HUES6 (cell line): ENCODE measurements around the gene CENPS.
"Not testable (repeated sequence)": the region's sequence is repeated elsewhere in the genome, so short reads cannot be mapped to it uniquely, and the experiment has no call there.

ENCODE experiments used
- H3K27ac ChIP-seq: 2 replicates; pipeline ENCODE4 v1.7.0; 2013; ENCODE audit warnings: low read depth, mild to moderate bottlenecking, low read length, inconsistent platforms
- H3K27me3 ChIP-seq: 2 replicates; pipeline ENCODE4 v1.6.1; 2013; ENCODE audit warnings: low read length; ENCODE audit not compliant: control insufficient read depth, insufficient read depth
- H3K36me3 ChIP-seq: 2 replicates; pipeline ENCODE4 v1.6.1; 2013; ENCODE audit warnings: low read length; ENCODE audit not compliant: control insufficient read depth, insufficient read depth
- H3K4me1 ChIP-seq: 2 replicates; pipeline ENCODE4 v1.6.1; 2013; ENCODE audit warnings: low read length; ENCODE audit not compliant: control insufficient read depth, insufficient read depth
- H3K4me3 ChIP-seq: 2 replicates; pipeline ENCODE4 v1.5.1; 2013; ENCODE audit warnings: low read depth, low read length
- H3K9ac ChIP-seq: one replicate; pipeline ENCODE4 v1.6.1; 2013; ENCODE audit warnings: mild to moderate bottlenecking, low read length
- H3K9me3 ChIP-seq: 2 replicates; pipeline ENCODE4 v1.6.1; 2013; ENCODE audit warnings: low read depth, low read length; ENCODE audit not compliant: control insufficient read depth, insufficient read depth

The CENPS gene

DNA sequence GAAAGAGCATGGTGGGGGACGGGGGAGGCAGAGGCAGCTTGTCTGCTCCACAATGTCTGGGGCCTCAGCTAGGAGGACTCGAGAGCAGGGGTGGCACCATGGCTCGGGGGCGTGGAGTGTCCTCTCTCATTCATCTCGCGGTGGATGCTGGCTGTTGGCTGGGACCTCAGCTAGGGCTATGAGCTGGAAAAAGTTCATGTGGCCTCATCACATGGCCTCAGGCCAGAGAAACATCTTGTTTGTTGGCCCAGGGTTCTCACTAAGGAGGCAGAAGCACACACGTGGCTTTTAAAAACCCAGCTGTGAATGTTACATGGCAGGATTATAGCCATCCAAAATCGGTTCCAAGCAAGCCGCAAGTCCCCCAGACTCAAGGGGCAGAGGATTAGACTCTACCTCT is 6.2 kb upstream of the CENPS start:
- Histone ChIP-seq H3K27me3 (no peaks in the 10 kb centered on the region), H3K9me3 (no peaks in the 10 kb centered on the region), H3K27ac (no peak overlapping the region), H3K4me1 (no peaks in the 10 kb centered on the region), H3K9ac (no peak overlapping the region), H3K4me3 (no peak overlapping the region), H3K36me3 (peaks cover 23% of the 10 kb centered on the region)

- H3K4me3 ChIP-seq: no peak overlapping the region
- H3K27me3 ChIP-seq: no peaks in the 10 kb centered on the region
- H3K4me1 ChIP-seq: no peaks in the 10 kb centered on the region
- no peaks in the 10 kb centered on the region for H3K9me3 ChIP-seq
- H3K27ac ChIP-seq: no peak overlapping the region
- peaks cover 17% of the 10 kb centered on the region for H3K36me3 ChIP-seq
- H3K9ac ChIP-seq: no peak overlapping the region
Measured at GRCh38 chr1:10424651-10425050, 5.6 kb upstream of the CENPS start.

DNA sequence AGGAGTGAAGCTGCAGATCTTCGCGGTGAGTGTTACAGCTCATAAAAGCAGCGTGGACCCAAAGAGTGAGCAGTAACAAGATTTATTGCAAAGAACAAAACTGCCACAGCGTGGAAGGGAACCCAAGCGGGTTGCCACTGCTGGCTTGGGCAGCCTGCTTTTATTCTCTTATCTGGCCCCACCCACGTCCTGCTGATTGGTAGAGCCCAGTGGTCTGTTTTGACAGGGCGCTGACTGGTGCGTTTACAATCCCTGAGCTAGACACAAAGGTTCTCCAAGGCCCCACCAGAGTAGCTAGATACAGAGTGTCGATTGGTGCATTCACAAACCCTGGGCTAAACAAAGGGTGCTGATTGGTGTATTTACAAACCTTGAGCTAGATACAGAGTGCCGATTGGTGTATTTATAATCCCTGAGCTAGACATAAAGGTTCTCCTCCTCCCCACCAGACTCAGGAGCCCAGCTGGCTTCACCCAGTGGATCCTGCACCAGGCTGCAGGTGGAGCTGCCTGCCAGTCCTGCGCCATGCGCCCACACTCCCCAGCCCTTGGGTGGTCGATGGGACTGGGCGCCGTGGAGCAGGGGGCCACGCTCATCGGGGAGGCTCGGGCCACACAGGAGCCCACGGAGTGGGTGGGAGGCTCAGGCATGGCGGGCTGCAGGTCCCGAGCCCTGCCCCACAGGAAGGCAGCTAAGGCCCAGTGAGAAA is 4.3 kb upstream of the CENPS start:
- not testable (repeated sequence) for H3K9ac ChIP-seq, H3K27me3 ChIP-seq, H3K27ac ChIP-seq, H3K4me3 ChIP-seq, H3K4me1 ChIP-seq, H3K36me3 ChIP-seq, H3K9me3 ChIP-seq

- H3K27ac ChIP-seq, H3K9ac ChIP-seq, H3K27me3 ChIP-seq, H3K4me1 ChIP-seq, H3K4me3 ChIP-seq, H3K36me3 ChIP-seq, H3K9me3 ChIP-seq: not testable (repeated sequence)
Measured at GRCh38 chr1:10426535-10426848, 3.7 kb upstream of the CENPS start.

DNA sequence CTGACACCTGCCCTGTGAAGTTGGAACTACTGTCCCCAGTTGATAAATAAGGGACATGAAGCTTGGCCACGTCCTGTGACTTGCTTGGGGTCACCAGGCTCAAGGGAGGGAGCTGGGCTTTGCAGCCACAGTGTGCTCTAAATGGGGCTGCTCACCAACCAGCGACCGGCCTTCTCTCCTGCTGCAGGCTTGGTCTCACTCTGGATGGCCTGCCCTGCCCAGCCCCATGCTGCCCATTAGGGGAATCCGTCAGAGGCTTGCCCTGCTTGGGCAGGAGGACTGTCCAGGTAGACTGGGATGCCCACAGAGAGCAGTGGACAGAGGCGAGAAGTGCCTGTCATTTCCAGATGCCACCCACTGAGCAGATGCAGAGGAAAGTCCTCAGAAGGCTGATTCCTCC is 1.2 kb upstream of the CENPS start:
- Histone ChIP-seq H3K4me1 (peaks cover 8% of the 10 kb centered on the region), H3K4me3 (no peak overlapping the region), H3K27me3 (no peaks in the 10 kb centered on the region), H3K9ac (no peak overlapping the region), H3K9me3 (no peaks in the 10 kb centered on the region), H3K36me3 (no peaks in the 10 kb centered on the region), H3K27ac (no peak overlapping the region)

DNA sequence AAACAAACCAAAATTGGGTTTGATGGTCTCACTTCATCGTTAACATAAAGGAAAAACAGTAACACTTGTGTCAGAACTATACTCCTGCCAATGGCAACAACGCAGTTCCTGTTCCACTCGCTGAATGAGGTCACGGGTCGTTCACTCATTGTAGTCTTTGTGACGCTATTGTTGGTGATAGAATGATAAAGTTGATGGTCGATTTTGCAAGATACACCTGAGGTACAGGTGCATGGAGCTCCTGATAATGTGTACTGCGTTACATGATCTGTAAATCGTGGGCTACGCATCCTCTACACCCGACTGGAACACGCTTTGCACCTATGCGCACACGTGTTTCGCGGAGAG is 391 bp upstream of the CENPS start:
- Histone ChIP-seq H3K4me1 (peaks cover 8% of the 10 kb centered on the region), H3K27ac (no peak overlapping the region), H3K4me3 (peak overlapping the region; percentile 96), H3K9ac (peak overlapping the region; percentile 93), H3K27me3 (no peaks in the 10 kb centered on the region), H3K36me3 (no peaks in the 10 kb centered on the region), H3K9me3 (no peaks in the 10 kb centered on the region)

- Histone ChIP-seq H3K9ac (peak overlapping the region; percentile 93), H3K36me3 (no peaks in the 10 kb centered on the region), H3K27ac (peak overlapping the region; percentile 93; the same call in 1 of the 2 replicates), H3K27me3 (no peaks in the 10 kb centered on the region), H3K4me1 (peaks cover 8% of the 10 kb centered on the region), H3K4me3 (peak overlapping the region; percentile 96), H3K9me3 (no peaks in the 10 kb centered on the region)
Measured at GRCh38 chr1:10431070-10431730, 967 bp downstream of the CENPS start.

DNA sequence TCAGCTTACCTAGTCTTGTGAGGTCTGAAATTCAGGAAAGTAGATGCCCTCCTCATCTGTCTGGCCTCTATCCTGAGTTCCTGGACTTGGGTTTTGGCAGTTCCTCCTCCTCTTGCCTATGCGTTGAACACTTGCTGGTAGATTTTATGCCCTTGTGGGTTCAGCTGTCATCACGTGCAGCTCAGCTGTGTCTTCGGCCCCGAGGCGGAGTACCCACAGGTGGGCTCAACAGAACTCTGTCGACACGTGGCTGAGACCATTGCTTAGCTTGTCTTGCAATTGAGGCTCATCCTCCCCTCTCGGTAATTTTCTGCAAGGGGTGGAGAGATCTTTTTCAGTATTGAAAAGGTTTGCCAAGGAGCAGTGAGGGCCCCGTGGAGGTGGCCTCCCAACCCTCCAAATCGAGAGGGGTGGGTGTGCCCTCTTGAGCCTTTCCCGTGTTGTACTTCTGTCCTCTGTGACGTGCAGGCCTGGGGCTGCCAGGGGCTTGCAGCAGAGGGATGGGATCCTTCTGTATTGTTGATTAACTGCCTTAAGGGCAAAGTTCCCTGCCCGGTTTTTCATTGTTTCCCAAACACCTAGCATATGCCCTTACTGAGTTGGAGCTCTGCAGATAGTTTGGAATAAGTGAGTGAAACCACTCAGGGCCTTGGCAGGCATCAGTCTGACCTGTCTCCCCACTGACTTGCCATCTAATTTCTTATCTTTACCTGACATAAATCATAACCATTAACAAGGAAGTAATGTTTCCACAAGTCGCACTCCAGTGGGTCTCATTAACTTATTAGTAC is 2.9 kb downstream of the CENPS start:
- no peaks in the 10 kb centered on the region for H3K9me3 ChIP-seq
- H3K27me3 ChIP-seq: no peaks in the 10 kb centered on the region
- H3K36me3 ChIP-seq: no peaks in the 10 kb centered on the region
- no peak overlapping the region for H3K4me3 ChIP-seq
- H3K27ac ChIP-seq: no peak overlapping the region
- H3K9ac ChIP-seq: no peak overlapping the region
- H3K4me1 ChIP-seq: peaks cover 8% of the 10 kb centered on the region

GRCh38 chr1:10433790-10434189 is 3.6 kb downstream of the CENPS start:
- H3K9ac ChIP-seq: no peak overlapping the region

DNA sequence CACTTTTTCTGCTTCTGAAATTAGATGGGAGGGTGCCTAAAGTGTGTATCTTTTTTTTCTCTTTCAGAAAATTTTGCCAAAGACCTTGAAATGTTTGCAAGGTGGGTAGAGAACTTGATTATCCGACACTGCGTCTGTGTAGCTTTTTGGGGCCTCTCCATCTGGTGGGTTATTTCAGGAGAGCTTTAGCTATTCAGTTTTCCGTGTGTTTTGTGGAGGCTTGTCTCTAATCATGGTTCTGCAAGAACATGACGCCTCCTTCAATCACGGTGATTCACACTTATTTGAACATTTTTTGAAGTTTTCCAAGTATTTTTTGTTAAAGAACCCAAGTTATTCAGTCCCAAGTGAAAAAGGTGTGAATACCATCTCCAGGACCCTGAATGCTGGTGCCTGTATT is 4.4 kb downstream of the CENPS start:
- Histone ChIP-seq H3K27ac (no peak overlapping the region), H3K9ac (no peak overlapping the region), H3K4me3 (no peak overlapping the region)

More at GRCh38 chr1:10433790-10434189, 3.6 kb downstream of the CENPS start:
- peaks cover 8% of the 10 kb centered on the region for H3K4me1 ChIP-seq
- H3K36me3 ChIP-seq: no peaks in the 10 kb centered on the region
- no peak overlapping the region for H3K4me3 ChIP-seq
- H3K27ac ChIP-seq: no peak overlapping the region
- H3K27me3 ChIP-seq: no peaks in the 10 kb centered on the region
- no peaks in the 10 kb centered on the region for H3K9me3 ChIP-seq

GRCh38 chr1:10437052-10437451 is 6.8 kb downstream of the CENPS start:
- H3K4me3 ChIP-seq: no peak overlapping the region
- H3K27ac ChIP-seq: no peak overlapping the region
- H3K9me3 ChIP-seq: no peaks in the 10 kb centered on the region
- no peak overlapping the region for H3K9ac ChIP-seq
- H3K36me3 ChIP-seq: no peaks in the 10 kb centered on the region
- no peaks in the 10 kb centered on the region for H3K27me3 ChIP-seq
- H3K4me1 ChIP-seq: peaks cover 5% of the 10 kb centered on the region

More for the DNA sequence above, 4.4 kb downstream of the CENPS start:
- Histone ChIP-seq H3K36me3 (no peaks in the 10 kb centered on the region), H3K9me3 (no peaks in the 10 kb centered on the region), H3K27me3 (no peaks in the 10 kb centered on the region), H3K4me1 (peaks cover 8% of the 10 kb centered on the region)
